ENCODE data around the gene LDLRAD2. TPM values are rescaled to one million over a fixed set of nuclear protein-coding genes. Genes with fewer than 3 reads are reported as not detected.

The LDLRAD2 gene
- total and polyA plus RNA-seq, 9 of the 15 experiments (the other 6 are each of a cell fraction or from before 2014, with no cell fraction given) = 0.45 to 0.48 TPM; not detected in 7

- TF ChIP-seq, protein P1, sequence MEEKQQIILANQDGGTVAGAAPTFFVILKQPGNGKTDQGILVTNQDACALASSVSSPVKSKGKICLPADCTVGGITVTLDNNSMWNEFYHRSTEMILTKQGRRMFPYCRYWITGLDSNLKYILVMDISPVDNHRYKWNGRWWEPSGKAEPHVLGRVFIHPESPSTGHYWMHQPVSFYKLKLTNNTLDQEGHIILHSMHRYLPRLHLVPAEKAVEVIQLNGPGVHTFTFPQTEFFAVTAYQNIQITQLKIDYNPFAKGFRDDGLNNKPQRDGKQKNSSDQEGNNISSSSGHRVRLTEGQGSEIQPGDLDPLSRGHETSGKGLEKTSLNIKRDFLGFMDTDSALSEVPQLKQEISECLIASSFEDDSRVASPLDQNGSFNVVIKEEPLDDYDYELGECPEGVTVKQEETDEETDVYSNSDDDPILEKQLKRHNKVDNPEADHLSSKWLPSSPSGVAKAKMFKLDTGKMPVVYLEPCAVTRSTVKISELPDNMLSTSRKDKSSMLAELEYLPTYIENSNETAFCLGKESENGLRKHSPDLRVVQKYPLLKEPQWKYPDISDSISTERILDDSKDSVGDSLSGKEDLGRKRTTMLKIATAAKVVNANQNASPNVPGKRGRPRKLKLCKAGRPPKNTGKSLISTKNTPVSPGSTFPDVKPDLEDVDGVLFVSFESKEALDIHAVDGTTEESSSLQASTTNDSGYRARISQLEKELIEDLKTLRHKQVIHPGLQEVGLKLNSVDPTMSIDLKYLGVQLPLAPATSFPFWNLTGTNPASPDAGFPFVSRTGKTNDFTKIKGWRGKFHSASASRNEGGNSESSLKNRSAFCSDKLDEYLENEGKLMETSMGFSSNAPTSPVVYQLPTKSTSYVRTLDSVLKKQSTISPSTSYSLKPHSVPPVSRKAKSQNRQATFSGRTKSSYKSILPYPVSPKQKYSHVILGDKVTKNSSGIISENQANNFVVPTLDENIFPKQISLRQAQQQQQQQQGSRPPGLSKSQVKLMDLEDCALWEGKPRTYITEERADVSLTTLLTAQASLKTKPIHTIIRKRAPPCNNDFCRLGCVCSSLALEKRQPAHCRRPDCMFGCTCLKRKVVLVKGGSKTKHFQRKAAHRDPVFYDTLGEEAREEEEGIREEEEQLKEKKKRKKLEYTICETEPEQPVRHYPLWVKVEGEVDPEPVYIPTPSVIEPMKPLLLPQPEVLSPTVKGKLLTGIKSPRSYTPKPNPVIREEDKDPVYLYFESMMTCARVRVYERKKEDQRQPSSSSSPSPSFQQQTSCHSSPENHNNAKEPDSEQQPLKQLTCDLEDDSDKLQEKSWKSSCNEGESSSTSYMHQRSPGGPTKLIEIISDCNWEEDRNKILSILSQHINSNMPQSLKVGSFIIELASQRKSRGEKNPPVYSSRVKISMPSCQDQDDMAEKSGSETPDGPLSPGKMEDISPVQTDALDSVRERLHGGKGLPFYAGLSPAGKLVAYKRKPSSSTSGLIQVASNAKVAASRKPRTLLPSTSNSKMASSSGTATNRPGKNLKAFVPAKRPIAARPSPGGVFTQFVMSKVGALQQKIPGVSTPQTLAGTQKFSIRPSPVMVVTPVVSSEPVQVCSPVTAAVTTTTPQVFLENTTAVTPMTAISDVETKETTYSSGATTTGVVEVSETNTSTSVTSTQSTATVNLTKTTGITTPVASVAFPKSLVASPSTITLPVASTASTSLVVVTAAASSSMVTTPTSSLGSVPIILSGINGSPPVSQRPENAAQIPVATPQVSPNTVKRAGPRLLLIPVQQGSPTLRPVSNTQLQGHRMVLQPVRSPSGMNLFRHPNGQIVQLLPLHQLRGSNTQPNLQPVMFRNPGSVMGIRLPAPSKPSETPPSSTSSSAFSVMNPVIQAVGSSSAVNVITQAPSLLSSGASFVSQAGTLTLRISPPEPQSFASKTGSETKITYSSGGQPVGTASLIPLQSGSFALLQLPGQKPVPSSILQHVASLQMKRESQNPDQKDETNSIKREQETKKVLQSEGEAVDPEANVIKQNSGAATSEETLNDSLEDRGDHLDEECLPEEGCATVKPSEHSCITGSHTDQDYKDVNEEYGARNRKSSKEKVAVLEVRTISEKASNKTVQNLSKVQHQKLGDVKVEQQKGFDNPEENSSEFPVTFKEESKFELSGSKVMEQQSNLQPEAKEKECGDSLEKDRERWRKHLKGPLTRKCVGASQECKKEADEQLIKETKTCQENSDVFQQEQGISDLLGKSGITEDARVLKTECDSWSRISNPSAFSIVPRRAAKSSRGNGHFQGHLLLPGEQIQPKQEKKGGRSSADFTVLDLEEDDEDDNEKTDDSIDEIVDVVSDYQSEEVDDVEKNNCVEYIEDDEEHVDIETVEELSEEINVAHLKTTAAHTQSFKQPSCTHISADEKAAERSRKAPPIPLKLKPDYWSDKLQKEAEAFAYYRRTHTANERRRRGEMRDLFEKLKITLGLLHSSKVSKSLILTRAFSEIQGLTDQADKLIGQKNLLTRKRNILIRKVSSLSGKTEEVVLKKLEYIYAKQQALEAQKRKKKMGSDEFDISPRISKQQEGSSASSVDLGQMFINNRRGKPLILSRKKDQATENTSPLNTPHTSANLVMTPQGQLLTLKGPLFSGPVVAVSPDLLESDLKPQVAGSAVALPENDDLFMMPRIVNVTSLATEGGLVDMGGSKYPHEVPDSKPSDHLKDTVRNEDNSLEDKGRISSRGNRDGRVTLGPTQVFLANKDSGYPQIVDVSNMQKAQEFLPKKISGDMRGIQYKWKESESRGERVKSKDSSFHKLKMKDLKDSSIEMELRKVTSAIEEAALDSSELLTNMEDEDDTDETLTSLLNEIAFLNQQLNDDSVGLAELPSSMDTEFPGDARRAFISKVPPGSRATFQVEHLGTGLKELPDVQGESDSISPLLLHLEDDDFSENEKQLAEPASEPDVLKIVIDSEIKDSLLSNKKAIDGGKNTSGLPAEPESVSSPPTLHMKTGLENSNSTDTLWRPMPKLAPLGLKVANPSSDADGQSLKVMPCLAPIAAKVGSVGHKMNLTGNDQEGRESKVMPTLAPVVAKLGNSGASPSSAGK (IDR thresholded peaks at IDR 0.05) = no peak
- no peak for TF ChIP-seq SMAD1 (IDR thresholded peaks at IDR 0.05; ENCODE audit: low read depth, low read length, partially characterized antibody)
- no peak for TF ChIP-seq ZBTB34 (CRISPR knock-in tag; IDR thresholded peaks at IDR 0.05)
- no peak for TF ChIP-seq NCOA2 (IDR thresholded peaks at IDR 0.05; ENCODE audit: partially characterized antibody in 2 of 2)
- 0 out of 2 replicates have a peak, but pooled peaks have one; percentile 27 for TF ChIP-seq FOXP1 (CRISPR knock-in tag; IDR thresholded peaks at IDR 0.05)
- TF ChIP-seq GTF3C2 (IDR thresholded peaks at IDR 0.05; ENCODE audit: borderline replicate concordance, extremely low read depth, insufficient read length) = no peak
- TF ChIP-seq ARNT (IDR thresholded peaks at IDR 0.05) = no peak
- no peak for TF ChIP-seq XRCC3 (IDR thresholded peaks at IDR 0.05)
- no peak for TF ChIP-seq ATF1 (CRISPR knock-in tag; IDR thresholded peaks at IDR 0.05)
- TF ChIP-seq ATF1 (tag; IDR thresholded peaks at IDR 0.05) = no peak
Observed at GRCh38 chr1:21860971-21861370, 48.9 kb downstream of the LDLRAD2 start (continued).

Data from K562 (cell line).